Esophagus squamous epithelium (tissue), 5 donors: ENCODE results near the gene PAM. TPM values are rescaled to one million over a fixed set of nuclear protein-coding genes. Genes with fewer than 3 reads are reported as not detected.
A peak's percentile ranks its signal among the peaks of the same experiment; 100 is the strongest.

Experiments used
- DNase-seq: peaks from one replicate; lab custom pipeline; 2025; lab: John Stamatoyannopoulos, UW
- H3K27ac ChIP-seq, 4 donors: fragments of 200-600 bp; sonication (generic); one replicate each; pipeline ENCODE4 v1.5.1; 2016 to 2019; ENCODE audit warnings: mild to moderate bottlenecking in 1 of 4
- H3K27me3 ChIP-seq, 4 donors: fragments of 200-600 bp; sonication (generic); 1 replicate in 3 of 4; 2 replicates in 1 of 4; pipeline versions ENCODE4 v1.5.1 to v1.6.0; 2017 to 2021; ENCODE audit warnings: antibody characterized with exemption in 1 of 4
- H3K36me3 ChIP-seq, 3 donors: fragments of 200-600 bp; sonication (generic); one replicate each; pipeline ENCODE4 v1.5.1; 2016 to 2019
- H3K4me1 ChIP-seq, 3 donors: fragments of 200-600 bp; sonication (generic); one replicate each; pipeline ENCODE4 v1.5.1; 2017 to 2019
- H3K4me3 ChIP-seq, 4 donors: fragments of 200-600 bp; sonication (generic); 1 replicate in 3 of 4; 2 replicates in 1 of 4; pipeline ENCODE4 v1.5.1; 2016 to 2019; ENCODE audit warnings: mild to moderate bottlenecking in 2 of 4, moderate library complexity in 1 of 4
- H3K9me3 ChIP-seq, 3 donors: fragments of 200-600 bp; sonication (generic); one replicate each; pipeline ENCODE4 v1.5.1; 2016 to 2019
- CTCF ChIP-seq, 6 experiments: fragments of 450-650 bp in 4 of 6; fragments of 200-600 bp in 2 of 6; sonication (generic) in 2 of 6; IDR thresholded peaks; one replicate each; pipeline ENCODE4 v1.5.1; 2016 to 2019; ENCODE audit warnings: antibody characterized with exemption in 6 of 6, mild to moderate bottlenecking in 4 of 6, moderate library complexity in 4 of 6
- POLR2A ChIP-seq, 4 donors: fragments of 450-650 bp; IDR thresholded peaks; one replicate each; pipeline ENCODE4 v1.6.1; 2017; ENCODE audit warnings: antibody characterized with exemption in 4 of 4, mild to moderate bottlenecking in 4 of 4, moderate library complexity in 3 of 4
- WGBS, 2 donors: methylation state at CpG; one replicate each; pipeline ENCODE4 v1.1.5; 2018; 5-methylcytosine and 5-hydroxymethylcytosine counted together
- intact Hi-C: fragments of 100-400 bp; cut with DNase I; formaldehyde crosslinking; loops from one replicate; pipeline ENCODE4 v1.15.0; 2022
- total RNA-seq, 4 donors: library from RNA; depleted of rRNA; stranded (reverse); fragments of >200 nt; gene quantifications; one replicate each; pipeline ENCODE4 v1.1.0, GENCODE V29; 2016
- donor health status: DM: yes; HTN: yes; CAD: no.

PAM gene
- total RNA-seq, 4 donors from 2014 or later = 33.0 to 88.5 (median 53.8) TPM

DNA sequence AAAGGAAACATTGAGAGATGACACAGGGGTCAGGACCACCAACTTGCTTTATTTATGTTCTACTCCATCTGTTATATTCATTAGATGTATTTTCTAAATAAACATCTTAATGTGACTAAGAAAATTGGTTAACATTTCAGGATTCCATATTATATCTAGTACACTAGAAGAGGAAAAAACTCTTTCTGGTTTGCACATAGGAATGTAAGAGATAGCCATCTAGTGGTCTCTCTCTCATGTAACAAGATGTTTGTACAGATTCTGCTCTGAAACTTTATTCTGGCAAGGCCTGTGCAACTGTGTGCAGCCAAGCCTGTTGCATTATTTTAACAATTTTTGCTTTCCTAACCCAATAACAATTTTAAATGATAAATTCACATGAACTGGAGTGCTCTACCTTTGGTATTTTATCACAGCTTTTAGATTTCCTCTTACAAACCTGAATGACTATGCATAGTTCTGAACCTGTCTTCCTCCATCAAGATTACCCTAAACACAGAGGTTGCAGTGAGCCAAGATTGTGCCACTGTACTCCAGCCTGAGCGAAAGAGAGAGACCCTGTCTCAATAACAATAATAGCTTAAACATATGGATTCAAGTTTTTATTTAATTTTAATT, 216.7 kb downstream of the PAM start:
- Histone ChIP-seq H3K36me3 (no peaks in the 10 kb centered on the region), H3K9me3 (no peaks in the 10 kb centered on the region), H3K4me3 (no peak overlapping the region), H3K27ac (no peak overlapping the region), H3K4me1 (no peaks in the 10 kb centered on the region), H3K27me3 (no peaks in the 10 kb centered on the region)
- DNase-seq = no peak
- TF ChIP-seq CTCF (IDR thresholded peaks at IDR 0.05) = peak in 4 of 6 experiments; percentile 20 to 42 (median 22)
- TF ChIP-seq POLR2A (IDR thresholded peaks at IDR 0.05) = no peak
- intact Hi-C loops = no loop called here
- WGBS, 2 donors = 50 to 80% methylated on average over 1 of the region's 1 CpG

GRCh38 chr5:102974177-102974576, 219.1 kb downstream of the PAM start:
- no peaks in the 10 kb centered on the region for H3K36me3 ChIP-seq
- no peak overlapping the region for H3K27ac ChIP-seq
- no peak overlapping the region for H3K4me3 ChIP-seq
- WGBS, 2 donors = 80 to 89% methylated on average over 3 of the region's 3 CpGs
- H3K27me3 ChIP-seq = no peaks in the 10 kb centered on the region
- TF ChIP-seq POLR2A (IDR thresholded peaks at IDR 0.05) (no peak), CTCF (IDR thresholded peaks at IDR 0.05) (no peak)
- no peaks in the 10 kb centered on the region for H3K4me1 ChIP-seq
- no peak for DNase-seq
- H3K9me3 ChIP-seq = no peaks in the 10 kb centered on the region
- intact Hi-C loops = no loop called here

DNA sequence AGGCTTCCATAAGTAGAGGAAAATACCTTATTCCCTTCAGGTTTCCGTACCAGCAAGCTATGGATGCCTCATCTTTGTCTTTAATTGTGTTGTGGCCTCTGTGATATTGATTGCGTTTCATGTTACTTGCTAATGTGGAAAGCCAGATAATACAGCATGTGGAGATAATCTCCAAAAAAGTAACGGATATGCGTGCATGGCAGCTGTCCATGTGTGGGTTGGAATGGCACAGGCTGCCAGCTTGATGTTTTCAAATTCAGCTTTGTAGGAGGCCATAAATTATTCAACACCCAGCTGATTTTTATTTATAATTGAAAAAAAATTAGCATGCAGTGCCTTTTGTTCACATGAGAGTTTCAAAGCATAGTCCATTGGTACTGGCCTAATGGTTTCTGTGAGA, 219.9 kb downstream of the PAM start:
- WGBS, 2 donors = 74 to 78% methylated on average over 4 of the region's 4 CpGs
- Histone ChIP-seq H3K27me3 (no peaks in the 10 kb centered on the region), H3K27ac (no peak overlapping the region), H3K4me1 (no peaks in the 10 kb centered on the region), H3K4me3 (no peak overlapping the region), H3K9me3 (no peaks in the 10 kb centered on the region), H3K36me3 (no peaks in the 10 kb centered on the region)
- intact Hi-C loops = no loop called here
- no peak for DNase-seq
- TF ChIP-seq POLR2A (IDR thresholded peaks at IDR 0.05) (no peak), CTCF (IDR thresholded peaks at IDR 0.05) (no peak)

- no peak overlapping the region for H3K4me3 ChIP-seq
- no peaks in the 10 kb centered on the region for H3K4me1 ChIP-seq
- H3K36me3 ChIP-seq = no peaks in the 10 kb centered on the region
- DNase-seq = no peak
- H3K27me3 ChIP-seq = no peaks in the 10 kb centered on the region
- TF ChIP-seq POLR2A (IDR thresholded peaks at IDR 0.05) = no peak
- TF ChIP-seq CTCF (IDR thresholded peaks at IDR 0.05) = no peak
- no peak overlapping the region for H3K27ac ChIP-seq
- H3K9me3 ChIP-seq = no peaks in the 10 kb centered on the region
- intact Hi-C loops = no loop called here
- WGBS, 2 donors = 73 to 83% methylated on average over 3 of the region's 3 CpGs
These were observed 220.5 kb downstream of the PAM start for GRCh38 chr5:102975457-102976182.

- Histone ChIP-seq H3K36me3 (no peaks in the 10 kb centered on the region), H3K4me3 (no peak overlapping the region), H3K9me3 (no peaks in the 10 kb centered on the region), H3K4me1 (no peaks in the 10 kb centered on the region), H3K27ac (no peak overlapping the region), H3K27me3 (no peaks in the 10 kb centered on the region)
- TF ChIP-seq POLR2A (IDR thresholded peaks at IDR 0.05) (no peak), CTCF (IDR thresholded peaks at IDR 0.05) (no peak)
- 93 to 100% methylated on average over 2 of the region's 3 CpGs for WGBS, 2 donors
- intact Hi-C loops = no loop called here
- DNase-seq = no peak
These were observed 227.0 kb downstream of the PAM start for GRCh38 chr5:102981957-102982635.
